K562 (cell line): ENCODE data around the gene PHYHD1. TPM values are rescaled to one million over a fixed set of nuclear protein-coding genes. Genes with fewer than 3 reads are reported as not detected.

Experiments used
- BACH1 ChIP-seq: fragments of 200-800 bp; sonication (Bioruptor generic); IDR thresholded peaks from 2 replicates; pipeline ENCODE4 v1.6.1; 2016; ENCODE audit warnings: missing genetic modification characterization, missing compliant biosample characterization
- BCL6 ChIP-seq: fragments of 250-450 bp; sonication (Bioruptor Pico); IDR thresholded peaks from 2 replicates; pipeline ENCODE4 v1.4.0; 2020
- BDP1 ChIP-seq: IDR thresholded peaks from 3 replicates; pipeline ENCODE4 v1.6.1; 2011; ENCODE audit not compliant: insufficient read length, insufficient read depth
- BHLHE40 ChIP-seq: IDR thresholded peaks from 2 replicates; pipeline ENCODE4 v1.6.1; 2011; ENCODE audit warnings: low read length, improper control_type of control experiment
- CBFA2T2 ChIP-seq: fragments of 450-650 bp; conservative IDR thresholded peaks from 2 replicates; pipeline ENCODE4 v1.6.1; 2017; ENCODE audit warnings: mild to moderate bottlenecking
- CTBP1 ChIP-seq: fragments of 450-650 bp; IDR thresholded peaks from 2 replicates; pipeline ENCODE4 v1.6.1; 2016; ENCODE audit warnings: borderline replicate concordance
- E2F3 ChIP-seq: fragments of 250-450 bp; sonication (Bioruptor Pico); IDR thresholded peaks from 2 replicates; pipeline ENCODE4 v1.4.0; 2020; ENCODE audit warnings: mild to moderate bottlenecking
- ESRRA ChIP-seq: fragments of 450-650 bp; IDR thresholded peaks from 2 replicates; pipeline ENCODE4 v1.6.1; 2014; ENCODE audit warnings: low read depth, mild to moderate bottlenecking, moderate library complexity, borderline replicate concordance
- GABPA ChIP-seq: fragments of 200-800 bp; sonication (Bioruptor generic); conservative IDR thresholded peaks from 2 replicates; pipeline ENCODE4 v1.6.1; 2016; ENCODE audit warnings: low read depth, missing genetic modification characterization, missing compliant biosample characterization
- GATA2 ChIP-seq: sonication (generic); formaldehyde crosslinking; IDR thresholded peaks from 2 replicates; pipeline ENCODE4 v1.4.0; 2020; ENCODE audit warnings: mild to moderate bottlenecking, missing genetic modification reagents
- HNRNPUL1 ChIP-seq: fragments of 200-400 bp; formaldehyde crosslinking; IDR thresholded peaks from 2 replicates; pipeline ENCODE4 v1.6.1; 2017; ENCODE audit warnings: low read length
- KDM5B ChIP-seq: fragments of 200-600 bp; sonication (generic); IDR thresholded peaks from 2 replicates; pipeline ENCODE4 v1.6.1; 2012; ENCODE audit warnings: low read depth, mild to moderate bottlenecking, moderate library complexity, low read length, control low read depth, inconsistent platforms; ENCODE audit not compliant: insufficient replicate concordance
- KLF16 ChIP-seq: IDR thresholded peaks from 2 replicates; pipeline ENCODE4 v1.6.1; 2016; ENCODE audit warnings: antibody characterized with exemption
- LARP7 ChIP-seq: fragments of 450-650 bp; IDR thresholded peaks from 2 replicates; pipeline ENCODE4 v1.6.1; 2016
- MAFF ChIP-seq: IDR thresholded peaks from 2 replicates; pipeline ENCODE4 v1.6.1; 2012; ENCODE audit warnings: low read length, improper control_type of control experiment
- MIER1 ChIP-seq: fragments of 450-650 bp; IDR thresholded peaks from 2 replicates; pipeline ENCODE4 v1.6.1; 2016; ENCODE audit warnings: antibody characterized with exemption, mild to moderate bottlenecking, low read depth
- MXI1 ChIP-seq: IDR thresholded peaks from 2 replicates; pipeline ENCODE4 v1.6.1; 2011; ENCODE audit warnings: low read depth, mild to moderate bottlenecking, improper control_type of control experiment, low read length
- NUFIP1 ChIP-seq: fragments of 450-650 bp; IDR thresholded peaks from 2 replicates; pipeline ENCODE4 v1.6.1; 2018; ENCODE audit not compliant: partially characterized antibody
- PYGO2 ChIP-seq: fragments of 450-650 bp; IDR thresholded peaks from 2 replicates; pipeline ENCODE4 v1.6.1; 2016; ENCODE audit warnings: mild to moderate bottlenecking, missing genetic modification characterization, moderate library complexity, missing compliant biosample characterization
- RCOR1 ChIP-seq, 2 experiments: IDR thresholded peaks; 2 replicates each; pipeline ENCODE4 v1.6.1; 2012; ENCODE audit warnings: low read depth in 2 of 2, low read length in 2 of 2, borderline replicate concordance in 1 of 2, improper control_type of control experiment in 1 of 2
- SAFB2 ChIP-seq: fragments of 200-400 bp; formaldehyde crosslinking; IDR thresholded peaks from 2 replicates; pipeline ENCODE4 v1.6.1; 2018; ENCODE audit warnings: borderline replicate concordance, low read length, low read depth, moderate library complexity; ENCODE audit not compliant: severe bottlenecking
- SMARCE1 ChIP-seq: fragments of 450-650 bp; IDR thresholded peaks from 2 replicates; pipeline ENCODE4 v1.7.1; 2016; ENCODE audit warnings: mild to moderate bottlenecking
- SOX6 ChIP-seq: fragments of 450-650 bp; IDR thresholded peaks from 2 replicates; pipeline ENCODE4 v1.6.1; 2014; ENCODE audit warnings: mild to moderate bottlenecking
- ZKSCAN1 ChIP-seq: fragments of 150-350 bp; IDR thresholded peaks from 2 replicates; pipeline ENCODE4 v1.6.1; 2016; ENCODE audit warnings: low read depth, low read length
- ZNF140 ChIP-seq: fragments of 250-450 bp; sonication (Bioruptor Pico); IDR thresholded peaks from 2 replicates; pipeline ENCODE4 v1.8.0; 2021; ENCODE audit warnings: moderate library complexity, mild to moderate bottlenecking, inconsistent platforms
- ZNF668 ChIP-seq: fragments of 250-450 bp; sonication (Bioruptor Pico); IDR thresholded peaks from 2 replicates; pipeline ENCODE4 v1.8.0; 2022; ENCODE audit warnings: mild to moderate bottlenecking, inconsistent platforms
- polyA plus RNA-seq, 8 experiments: library from polyadenylated mRNA; depleted of rRNA in 4 of 8; stranded (reverse) in 5 of 8; unstranded in 3 of 8; fragments of >200 nt; fragmentation: Nextera tagmentation in 2 of 8; fragmentation: Illumina TruSeq in 1 of 8; extraction: Ambion mirVana in 2 of 8; extraction: Trizol in 1 of 8; gene quantifications; 2 replicates each; pipeline versions ENCODE4 v1.2.1 to v1.2.3, GENCODE V29; 2011 to 2014; ENCODE audit warnings: inconsistent platforms in 1 of 8, missing spikeins in 1 of 8
- total RNA-seq, 7 experiments: library from RNA; depleted of rRNA in 6 of 7; stranded (reverse); fragments of >200 nt in 6 of 7; fragmentation: Illumina TruSeq in 2 of 7; extraction: Trizol in 2 of 7; gene quantifications; 2 replicates each; pipeline versions ENCODE4 v1.2.1 to v1.2.3, GENCODE V29; 2011 to 2021; ENCODE audit warnings: low replicate concordance in 1 of 7
- TF ChIP-seq, protein P1 (sequence below): fragments of 200-800 bp; sonication (Bioruptor generic); IDR thresholded peaks from 2 replicates; pipeline ENCODE4 v1.6.1; 2017; ENCODE audit warnings: missing genetic modification characterization, missing compliant biosample characterization
- TF ChIP-seq, protein P2 (sequence below): fragments of 250-450 bp; sonication (Bioruptor Pico); IDR thresholded peaks from 2 replicates; pipeline ENCODE4 v1.8.0; 2022; ENCODE audit warnings: moderate library complexity, mild to moderate bottlenecking, inconsistent platforms
- TF ChIP-seq, protein P3 (sequence below): sonication (generic); formaldehyde crosslinking; IDR thresholded peaks from 2 replicates; pipeline ENCODE4 v1.8.1; 2023; ENCODE audit warnings: mild to moderate bottlenecking, missing genetic modification reagents

Gene PHYHD1
- total and polyA plus RNA-seq, 9 of the 15 experiments (the other 6 are each of a cell fraction or from before 2014, with no cell fraction given), result 0.36 to 1.3 (median 0.80) TPM

DNA sequence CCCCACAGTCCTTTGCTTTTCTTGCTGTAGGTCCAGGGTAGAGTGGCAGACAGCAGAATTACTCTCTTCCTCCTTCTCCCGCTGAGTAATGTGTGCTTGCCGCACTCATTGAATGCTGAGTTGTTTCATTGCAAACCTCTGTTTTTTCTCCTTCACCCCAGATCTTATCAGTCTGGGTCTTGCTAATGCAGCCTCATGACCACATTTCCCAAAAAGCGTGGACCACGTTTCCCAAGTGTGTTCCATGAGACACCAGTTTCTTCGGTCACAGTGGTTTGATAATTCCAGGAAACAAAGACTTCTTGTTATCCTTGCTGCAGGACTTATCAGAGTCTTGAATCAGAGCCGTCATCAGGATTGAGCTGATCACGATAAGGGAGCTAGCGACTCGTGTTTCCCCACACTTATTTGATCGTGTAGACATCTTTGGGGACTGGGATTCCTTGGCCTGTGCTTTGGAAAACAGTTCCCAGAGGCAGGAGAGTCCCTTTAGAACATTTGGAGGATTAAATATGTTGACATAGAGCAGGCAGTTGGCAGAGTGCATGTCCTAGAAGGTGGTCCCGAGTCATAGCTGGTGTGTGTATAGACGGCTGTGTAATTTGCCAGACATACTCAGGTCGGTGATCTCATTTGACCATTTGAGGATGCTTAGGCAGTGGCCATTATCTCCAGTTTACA is 34.4 kb upstream of the PHYHD1 start (continued):
- TF ChIP-seq, protein P1, sequence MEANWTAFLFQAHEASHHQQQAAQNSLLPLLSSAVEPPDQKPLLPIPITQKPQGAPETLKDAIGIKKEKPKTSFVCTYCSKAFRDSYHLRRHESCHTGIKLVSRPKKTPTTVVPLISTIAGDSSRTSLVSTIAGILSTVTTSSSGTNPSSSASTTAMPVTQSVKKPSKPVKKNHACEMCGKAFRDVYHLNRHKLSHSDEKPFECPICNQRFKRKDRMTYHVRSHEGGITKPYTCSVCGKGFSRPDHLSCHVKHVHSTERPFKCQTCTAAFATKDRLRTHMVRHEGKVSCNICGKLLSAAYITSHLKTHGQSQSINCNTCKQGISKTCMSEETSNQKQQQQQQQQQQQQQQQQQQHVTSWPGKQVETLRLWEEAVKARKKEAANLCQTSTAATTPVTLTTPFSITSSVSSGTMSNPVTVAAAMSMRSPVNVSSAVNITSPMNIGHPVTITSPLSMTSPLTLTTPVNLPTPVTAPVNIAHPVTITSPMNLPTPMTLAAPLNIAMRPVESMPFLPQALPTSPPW (CRISPR knock-in tag), result no peak; the same call in 1 of the 2 replicates
- no peak for TF ChIP-seq CBFA2T2
- TF ChIP-seq, protein P2, sequence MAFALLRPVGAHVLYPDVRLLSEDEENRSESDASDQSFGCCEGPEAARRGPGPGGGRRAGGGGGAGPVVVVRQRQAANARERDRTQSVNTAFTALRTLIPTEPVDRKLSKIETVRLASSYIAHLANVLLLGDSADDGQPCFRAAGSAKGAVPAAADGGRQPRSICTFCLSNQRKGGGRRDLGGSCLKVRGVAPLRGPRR (CRISPR knock-in tag), result no peak
- no peak for TF ChIP-seq MIER1
- no peak for TF ChIP-seq BDP1
- TF ChIP-seq KDM5B, result no peak
- no peak for TF ChIP-seq MAFF
- no peak for TF ChIP-seq E2F3 (CRISPR knock-in tag)
- TF ChIP-seq GATA2 (CRISPR knock-in tag), result peak; percentile 47; the same call in 1 of the 2 replicates
- no peak for TF ChIP-seq BACH1
- TF ChIP-seq, protein P3, sequence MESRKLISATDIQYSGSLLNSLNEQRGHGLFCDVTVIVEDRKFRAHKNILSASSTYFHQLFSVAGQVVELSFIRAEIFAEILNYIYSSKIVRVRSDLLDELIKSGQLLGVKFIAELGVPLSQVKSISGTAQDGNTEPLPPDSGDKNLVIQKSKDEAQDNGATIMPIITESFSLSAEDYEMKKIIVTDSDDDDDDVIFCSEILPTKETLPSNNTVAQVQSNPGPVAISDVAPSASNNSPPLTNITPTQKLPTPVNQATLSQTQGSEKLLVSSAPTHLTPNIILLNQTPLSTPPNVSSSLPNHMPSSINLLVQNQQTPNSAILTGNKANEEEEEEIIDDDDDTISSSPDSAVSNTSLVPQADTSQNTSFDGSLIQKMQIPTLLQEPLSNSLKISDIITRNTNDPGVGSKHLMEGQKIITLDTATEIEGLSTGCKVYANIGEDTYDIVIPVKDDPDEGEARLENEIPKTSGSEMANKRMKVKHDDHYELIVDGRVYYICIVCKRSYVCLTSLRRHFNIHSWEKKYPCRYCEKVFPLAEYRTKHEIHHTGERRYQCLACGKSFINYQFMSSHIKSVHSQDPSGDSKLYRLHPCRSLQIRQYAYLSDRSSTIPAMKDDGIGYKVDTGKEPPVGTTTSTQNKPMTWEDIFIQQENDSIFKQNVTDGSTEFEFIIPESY (CRISPR knock-in tag), result 0 out of 2 replicates have a peak, but pooled peaks have one; percentile 9
- TF ChIP-seq SOX6, result peak; percentile 43; the same call in 1 of the 2 replicates
- no peak for TF ChIP-seq ZNF140 (CRISPR knock-in tag)
- TF ChIP-seq CTBP1, result peak; percentile 48; the same call in 1 of the 2 replicates
- TF ChIP-seq ESRRA, result peak; percentile 20; the same call in 1 of the 2 replicates
- no peak for TF ChIP-seq ZNF668 (CRISPR knock-in tag)
- TF ChIP-seq RCOR1 (IDR thresholded peaks at IDR 0.05; ENCODE audit: borderline replicate concordance in 1 of 2, low read depth in 2 of 2, low read length in 2 of 2), result no peak
- no peak for TF ChIP-seq MXI1
- TF ChIP-seq SAFB2, result no peak
- TF ChIP-seq NUFIP1, result no peak
- no peak for TF ChIP-seq HNRNPUL1
- peak; percentile 38; the same call in 1 of the 2 replicates for TF ChIP-seq BHLHE40
- TF ChIP-seq ZKSCAN1, result no peak
- TF ChIP-seq GABPA (tag), result 0 out of 2 replicates have a peak, but pooled peaks have one; percentile 31
- TF ChIP-seq KLF16, result no peak
- no peak for TF ChIP-seq BCL6 (CRISPR knock-in tag)
- no peak for TF ChIP-seq SMARCE1
- TF ChIP-seq LARP7, result no peak
- TF ChIP-seq PYGO2 (tag), result no peak
